Hematopoietic multipotent progenitor cell treated with erythropoietin and hydrocortisone succinate and interleukin-3 and kit ligand, for 4 days (in vitro differentiated cells): Measurements from ENCODE around the gene CDC14A.
"Not testable (repeated sequence)": the region's sequence is repeated elsewhere in the genome, so short reads cannot be mapped to it uniquely, and the experiment has no call there.

Experiments used
- DNase-seq: peaks from one replicate; pipeline ENCODE4 v3.0.0-alpha.2; 2015

Gene CDC14A

DNA sequence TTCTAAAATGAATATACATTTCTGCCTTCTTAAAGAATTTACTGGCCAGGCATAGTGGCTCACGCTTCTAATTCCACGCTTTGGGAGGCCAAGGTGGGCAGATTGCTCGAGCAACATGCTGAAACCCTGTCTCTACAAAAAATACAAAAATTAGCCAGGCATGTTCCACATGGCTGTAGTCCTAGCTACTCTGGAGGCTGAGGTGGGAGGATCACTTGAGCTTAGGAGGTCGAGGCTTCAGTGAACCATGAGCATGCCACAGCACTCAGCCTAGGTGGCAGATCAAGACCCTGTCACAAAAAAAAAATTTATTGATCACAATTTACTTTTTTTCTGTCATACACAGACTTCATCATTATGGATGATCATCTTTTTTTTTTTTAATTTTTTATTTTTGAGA is 11.5 kb downstream of the CDC14A start:
- DNase-seq, result no peak

DNA sequence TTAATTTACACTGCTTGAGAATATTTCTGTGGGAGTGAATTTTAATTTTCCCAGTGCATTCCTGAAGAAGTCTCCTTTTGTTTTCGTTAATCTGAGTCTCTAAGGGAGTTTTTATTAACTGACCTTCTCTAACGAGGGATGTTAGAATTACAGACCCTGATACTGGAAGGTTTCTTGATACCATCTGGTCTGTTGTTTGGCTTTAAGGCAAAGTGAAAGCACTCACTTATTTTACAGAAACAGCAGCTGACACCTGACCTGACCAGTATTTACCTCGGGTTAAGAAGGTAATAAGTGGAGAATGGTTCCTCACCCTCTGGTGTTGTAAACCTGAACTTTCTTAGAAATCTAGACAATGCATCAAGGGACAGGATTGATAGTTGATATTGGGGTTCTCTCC is 12.4 kb downstream of the CDC14A start:
- no peak for DNase-seq

DNA sequence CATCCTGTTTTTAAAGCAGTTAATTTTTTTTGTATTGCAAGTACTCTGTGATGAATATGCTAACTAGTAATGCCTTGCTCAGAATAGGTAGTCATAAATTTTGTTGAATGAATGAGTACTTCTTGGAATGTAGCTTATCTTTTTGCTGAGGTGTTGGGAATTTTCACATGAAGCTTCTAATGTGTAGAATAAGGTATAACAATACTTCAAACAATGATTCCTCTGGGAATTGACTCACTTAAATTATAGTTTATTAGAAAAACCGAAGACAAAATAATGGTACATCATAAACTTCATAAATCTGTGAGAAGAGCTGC is 13.9 kb downstream of the CDC14A start:
- no peak for DNase-seq

DNA sequence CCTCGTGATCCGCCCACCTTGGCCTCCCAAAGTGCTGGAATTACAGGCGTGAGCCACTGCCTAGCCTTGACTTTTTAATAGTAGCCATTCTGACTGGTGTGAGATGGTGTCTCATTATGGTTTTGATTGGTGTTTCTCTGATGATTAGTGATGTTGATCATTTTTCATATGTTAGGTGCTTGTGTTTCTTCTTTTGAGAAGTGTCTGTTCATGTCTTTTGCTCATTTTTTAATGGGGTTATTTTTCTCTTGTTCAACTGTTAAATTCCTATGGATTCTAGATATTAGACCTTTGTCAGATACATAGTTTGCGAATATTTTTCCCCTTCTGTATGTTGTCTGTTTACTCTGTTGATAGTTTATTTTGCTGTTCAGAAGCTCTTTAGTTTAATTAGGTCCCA is 17.0 kb downstream of the CDC14A start:
- DNase-seq, result not testable (repeated sequence)

DNA sequence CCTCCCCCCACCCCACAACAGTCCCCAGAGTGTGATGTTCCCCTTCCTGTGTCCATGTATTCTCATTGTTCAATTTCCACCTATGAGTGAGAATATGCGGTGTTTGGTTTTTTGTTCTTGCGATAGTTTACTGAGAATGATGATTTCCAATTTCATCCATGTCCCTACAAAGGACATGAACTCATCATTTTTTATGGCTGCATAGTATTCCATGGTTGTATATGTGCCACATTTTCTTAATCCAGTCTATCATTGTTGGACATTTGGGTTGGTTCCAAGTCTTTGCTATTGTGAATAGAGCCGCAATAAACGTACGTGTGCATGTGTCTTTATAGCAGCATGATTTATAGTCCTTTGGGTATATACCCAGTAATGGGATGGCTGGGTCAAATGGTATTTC is 21.6 kb downstream of the CDC14A start:
- not testable (repeated sequence) for DNase-seq

DNA sequence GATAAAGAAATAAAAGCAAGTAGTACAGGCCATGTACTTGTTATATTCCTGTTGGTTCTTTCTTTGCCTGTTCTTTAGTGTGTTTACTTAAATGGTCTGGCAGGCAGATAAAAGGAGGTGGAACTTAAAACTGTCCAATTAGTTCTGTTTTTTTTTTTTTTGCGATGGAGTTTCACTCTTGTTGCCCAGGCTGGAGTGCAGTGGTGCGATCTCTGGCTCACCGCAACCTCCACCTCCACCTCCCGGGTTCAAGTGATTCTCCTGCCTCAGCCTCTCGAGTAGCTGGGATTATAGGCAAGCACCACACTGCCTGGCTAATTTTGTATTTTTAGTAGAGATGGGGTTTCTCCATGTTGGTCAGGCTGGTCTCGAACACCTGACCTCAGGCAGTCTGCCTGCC is 24.6 kb downstream of the CDC14A start:
- not testable (repeated sequence) for DNase-seq

DNA sequence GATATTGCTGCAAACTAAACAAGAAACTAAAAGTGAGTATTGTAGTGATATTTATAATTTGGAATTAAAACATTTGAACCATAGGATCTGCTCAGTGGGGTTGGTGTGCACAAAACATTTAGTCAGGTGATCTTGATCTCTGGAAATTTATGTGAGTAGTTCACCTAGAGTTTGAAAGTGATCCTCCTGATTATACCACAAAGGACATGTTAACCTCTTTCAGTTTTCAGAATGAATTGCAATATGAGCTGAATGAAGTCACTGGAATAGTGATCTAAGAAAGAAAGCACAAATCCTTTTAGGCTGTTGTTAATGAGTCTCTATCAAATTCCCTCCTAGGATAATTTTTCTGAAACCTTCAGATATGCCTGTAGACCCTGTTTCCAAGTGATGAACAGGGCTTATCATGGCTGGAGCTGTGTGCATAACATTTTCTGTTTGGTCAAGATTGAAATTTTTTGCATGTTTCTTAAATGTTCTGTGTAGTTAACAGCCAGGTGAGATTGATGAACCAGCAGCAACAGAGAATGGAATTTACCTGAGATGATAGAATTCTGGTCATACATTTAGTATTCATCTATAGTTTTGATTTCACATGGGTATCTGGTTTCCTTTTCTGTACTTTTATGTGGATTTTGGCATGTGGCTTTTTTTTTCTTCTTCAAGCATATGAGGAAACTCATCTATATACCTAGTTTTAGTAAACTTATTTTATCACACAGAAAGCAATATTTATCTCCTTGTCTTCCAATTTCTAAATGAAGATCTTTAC is 25.5 kb downstream of the CDC14A start:
- no peak for DNase-seq

DNA sequence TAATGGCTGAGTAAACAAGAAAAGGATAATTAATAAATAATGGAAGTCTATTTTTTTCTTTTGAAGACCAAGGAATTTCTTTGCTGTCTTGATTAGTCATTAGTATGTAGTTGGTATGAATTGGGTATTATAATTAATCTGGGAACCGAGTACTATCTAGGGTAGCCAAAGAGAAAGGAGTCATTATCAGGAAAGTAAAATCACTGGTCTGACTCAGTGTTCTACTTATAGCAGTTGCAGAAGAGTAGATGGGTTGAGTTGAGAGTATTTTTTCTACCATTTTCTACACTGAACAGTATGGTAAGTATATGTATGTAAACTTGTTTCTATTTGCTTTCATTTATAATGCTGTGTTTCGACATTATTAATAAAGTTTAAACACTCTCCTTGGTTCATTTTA is 26.6 kb downstream of the CDC14A start:
- DNase-seq, result no peak

DNA sequence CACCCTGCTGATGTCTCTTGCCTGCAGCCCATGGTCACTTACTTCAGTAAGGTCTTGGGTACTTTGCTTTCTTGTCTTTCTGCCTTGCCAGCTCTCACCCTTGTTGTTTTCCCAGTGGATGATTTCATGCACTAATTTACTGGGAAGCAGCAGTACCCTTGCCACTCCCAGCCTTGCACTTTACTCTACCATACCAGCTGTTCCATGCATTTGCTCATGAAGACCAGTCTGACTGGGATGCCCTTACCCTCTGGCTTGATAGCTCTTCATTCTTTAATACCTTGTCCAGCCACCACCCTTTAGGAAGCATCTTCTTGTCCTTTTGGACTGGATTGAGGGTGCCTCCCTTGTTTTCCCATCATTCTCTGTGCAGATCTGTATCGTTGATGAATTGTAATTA is 28.3 kb downstream of the CDC14A start:
- DNase-seq, result no peak

DNA sequence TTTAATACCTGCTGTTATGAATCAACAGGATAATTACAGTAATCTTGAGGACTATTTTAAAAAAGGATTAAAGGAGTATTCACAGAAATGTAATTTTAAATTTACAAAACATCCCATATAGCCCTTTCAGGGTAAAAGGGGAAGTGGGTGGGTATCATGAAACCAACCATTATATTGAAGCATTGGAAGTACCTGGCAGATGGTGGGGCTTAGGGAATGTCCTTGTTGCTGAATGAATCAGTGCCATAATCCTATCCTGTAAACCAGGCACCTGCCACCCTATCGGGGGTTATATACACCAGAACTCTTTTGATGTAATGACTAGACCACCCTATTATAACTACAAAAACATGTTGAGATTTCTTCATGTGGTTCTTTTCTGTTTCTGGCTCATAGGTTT is 30.4 kb downstream of the CDC14A start:
- DNase-seq, result no peak

DNA sequence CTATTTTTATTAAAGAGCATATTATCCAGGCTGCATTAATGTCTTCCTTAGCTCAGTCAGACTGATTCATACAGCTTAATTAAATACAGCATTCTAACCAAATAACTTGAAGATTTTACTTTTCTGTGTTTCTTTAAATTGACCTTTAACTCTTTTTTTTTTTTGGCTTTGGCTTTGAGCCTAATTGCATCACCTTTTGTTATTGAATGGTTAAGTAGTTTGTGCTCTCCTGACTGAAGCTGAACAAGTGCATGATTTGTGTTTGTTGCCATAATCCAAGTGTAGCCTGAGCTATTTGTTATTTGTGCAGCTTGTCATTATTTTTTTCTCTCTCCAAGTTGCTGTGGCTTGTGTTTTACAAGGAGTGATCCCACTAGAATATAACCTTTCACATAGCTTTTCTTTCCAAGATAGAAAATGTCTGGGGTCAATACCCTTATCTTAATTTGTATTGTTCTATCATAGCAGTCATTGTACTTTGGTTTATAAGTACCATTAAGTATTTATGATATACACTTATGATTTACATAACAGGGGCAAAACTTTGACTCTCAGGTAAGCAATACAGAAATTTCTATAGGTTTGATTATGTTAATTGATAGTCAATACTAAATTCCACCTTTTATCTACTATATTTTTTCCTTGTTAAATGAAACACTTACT is 31.6 kb downstream of the CDC14A start:
- no peak for DNase-seq

DNA sequence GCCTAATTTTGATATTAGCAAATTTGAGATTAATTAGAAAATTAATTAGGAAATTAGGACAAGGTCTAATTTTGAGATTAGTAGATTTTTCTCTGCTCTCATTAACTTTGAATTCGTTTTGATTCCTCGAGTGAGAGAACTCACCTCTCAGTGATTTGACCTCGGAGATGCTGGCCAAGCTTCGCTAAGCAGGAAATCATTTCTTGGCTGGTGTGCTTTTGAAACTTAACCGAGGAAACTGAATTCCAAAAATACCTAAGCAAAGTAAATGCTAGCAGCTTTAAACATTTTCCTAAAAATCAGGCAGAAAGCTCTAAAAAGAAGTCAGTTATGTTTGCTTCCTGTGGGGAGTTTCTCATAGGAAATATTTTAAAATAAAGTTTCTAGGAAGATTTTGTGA is 34.9 kb downstream of the CDC14A start:
- no peak for DNase-seq

DNA sequence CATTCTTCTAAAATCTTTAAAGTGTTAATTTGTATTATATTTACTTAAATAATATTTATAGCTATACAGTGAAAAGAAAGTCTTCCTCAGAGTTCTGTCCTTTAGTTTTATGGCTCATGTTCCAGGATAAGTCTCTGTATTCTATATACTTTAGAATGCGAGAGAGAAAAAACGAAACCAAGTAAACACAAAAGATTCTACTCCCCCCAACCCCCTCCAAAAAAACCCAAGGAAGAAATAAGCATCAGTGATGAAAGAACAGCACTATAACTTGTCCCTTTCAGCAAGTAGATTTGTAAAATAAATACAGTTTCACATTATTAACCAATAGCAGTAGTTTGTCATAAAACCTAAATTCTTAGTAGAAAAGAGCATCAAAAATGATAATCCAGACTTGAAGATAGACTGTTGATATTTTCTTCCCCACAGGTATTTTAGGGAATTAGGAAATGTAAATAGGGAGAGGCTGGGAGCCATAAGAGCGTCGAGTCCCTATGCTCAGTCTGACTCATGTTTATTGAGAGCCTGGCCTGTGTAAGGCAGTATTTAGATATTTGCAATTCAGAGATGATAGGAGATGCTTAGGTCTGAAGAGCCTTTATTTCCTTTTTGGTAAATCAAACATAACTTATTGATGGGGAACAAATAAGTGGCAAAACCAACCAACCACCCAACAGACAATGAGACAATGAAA is 35.5 kb downstream of the CDC14A start:
- no peak for DNase-seq

DNA sequence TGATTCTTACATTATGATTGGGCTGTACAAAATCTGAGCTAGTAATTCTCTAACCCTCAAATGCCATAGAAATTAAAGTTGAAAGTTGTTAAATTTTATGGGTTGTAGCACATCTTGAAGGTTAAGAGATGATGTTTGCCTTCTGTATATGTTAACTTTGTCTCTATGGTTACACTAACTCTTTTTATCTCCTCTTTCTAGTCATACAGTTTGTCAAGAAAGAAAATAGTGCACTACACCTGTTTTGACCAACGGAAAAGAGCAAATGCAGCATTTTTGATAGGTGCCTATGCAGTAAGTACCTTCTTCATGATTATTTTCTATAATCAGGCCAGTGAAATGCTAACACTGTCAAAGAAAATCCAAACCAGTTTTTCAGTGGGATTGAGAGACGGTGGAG is 38.2 kb downstream of the CDC14A start:
- DNase-seq, result no peak

DNA sequence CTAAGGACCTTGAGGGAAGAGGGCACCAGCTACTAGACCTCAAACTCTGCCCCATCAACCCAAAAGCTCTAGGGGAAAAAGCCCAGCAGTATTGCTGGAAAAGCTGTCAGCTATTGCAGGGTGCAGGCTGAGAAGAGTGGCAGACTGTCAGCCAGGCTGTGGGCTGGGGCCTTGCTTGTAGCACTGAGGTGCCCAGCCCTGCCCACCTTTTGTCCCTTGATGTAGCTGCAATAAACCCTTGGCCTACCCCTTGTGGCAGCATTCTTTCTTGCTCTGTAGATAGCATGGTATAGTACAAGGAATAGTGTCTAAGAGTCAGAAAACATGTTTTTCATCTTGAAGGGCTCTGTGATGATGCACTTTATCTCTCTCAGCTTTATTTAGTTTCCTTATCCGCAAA is 39.4 kb downstream of the CDC14A start:
- peak; percentile 44 for DNase-seq

DNA sequence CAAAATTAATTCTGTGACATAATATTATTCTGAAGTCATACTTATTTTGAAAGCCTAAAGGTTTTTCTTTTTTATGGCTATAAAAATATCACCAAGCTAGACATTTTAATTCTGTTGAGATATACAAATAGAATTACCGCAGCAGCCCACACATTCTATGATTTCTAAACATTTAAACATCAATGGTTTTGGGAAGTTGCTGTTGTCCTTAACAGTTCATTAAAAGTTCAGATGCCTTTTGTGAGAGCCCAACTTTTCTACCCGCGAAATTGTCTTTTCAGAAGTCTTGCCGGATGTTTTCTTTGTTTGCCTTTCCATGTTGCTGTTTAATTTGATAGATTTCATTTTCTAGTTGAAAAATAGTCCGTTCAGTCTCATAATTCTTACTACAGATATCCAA is 40.5 kb downstream of the CDC14A start:
- no peak for DNase-seq

DNA sequence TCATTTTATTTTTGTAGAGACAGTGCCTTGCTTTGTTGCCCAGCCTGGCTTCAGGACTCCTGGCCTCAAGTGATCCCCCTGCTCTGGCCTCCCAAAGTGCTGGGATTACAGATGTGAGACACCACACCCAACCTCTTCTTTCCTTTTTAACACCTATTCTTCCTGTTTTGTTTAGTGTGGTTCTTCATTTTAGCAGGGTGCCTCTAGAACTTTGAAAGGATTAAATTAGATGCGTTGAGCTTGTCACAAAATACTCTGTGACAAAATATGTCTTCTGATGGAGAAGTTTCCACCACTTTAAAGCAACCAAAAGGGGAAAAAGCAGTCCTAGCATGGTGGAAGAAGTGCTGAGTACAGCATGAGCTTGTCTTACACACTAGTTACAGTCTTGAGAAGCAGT is 42.0 kb downstream of the CDC14A start:
- no peak for DNase-seq

DNA sequence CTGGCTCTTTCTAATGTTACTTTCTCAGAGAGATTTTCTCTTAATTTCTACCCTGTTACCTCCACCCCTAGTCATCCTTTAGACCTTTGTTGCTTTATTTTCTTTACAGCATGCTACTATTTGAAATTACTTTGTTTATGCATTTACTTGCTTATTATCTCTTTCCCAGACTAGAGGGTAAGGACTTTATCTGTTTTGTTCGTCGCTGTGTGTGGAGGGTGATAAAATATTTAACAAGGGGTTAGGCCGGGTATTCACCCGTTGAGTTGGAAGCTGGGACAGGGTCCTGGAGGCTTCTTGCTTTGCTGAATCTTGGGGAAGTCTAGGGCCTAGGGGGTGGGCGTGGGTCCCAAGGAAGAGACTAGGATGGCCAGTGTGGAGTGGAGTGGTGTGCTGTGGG is 43.6 kb downstream of the CDC14A start:
- peak; percentile 37 for DNase-seq

DNA sequence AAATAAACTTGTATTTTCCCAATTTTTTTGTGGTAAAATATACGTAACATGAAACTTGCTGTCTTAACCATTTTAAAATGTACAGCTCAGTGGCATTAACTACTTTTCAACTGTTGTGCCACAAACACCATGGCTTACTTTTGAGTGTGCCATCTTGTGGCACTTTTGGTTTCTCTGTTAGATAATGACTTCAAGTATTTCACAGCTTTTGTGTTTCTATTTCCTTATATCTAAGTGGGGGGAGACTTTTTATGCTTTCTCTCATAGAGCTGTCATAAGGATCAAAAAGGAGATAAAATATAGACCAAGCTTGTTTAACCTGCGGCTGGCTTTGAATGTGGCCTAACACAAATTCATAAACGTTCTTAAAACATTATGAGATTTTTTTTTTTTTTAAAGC is 44.3 kb downstream of the CDC14A start:
- peak; percentile 56 for DNase-seq

DNA sequence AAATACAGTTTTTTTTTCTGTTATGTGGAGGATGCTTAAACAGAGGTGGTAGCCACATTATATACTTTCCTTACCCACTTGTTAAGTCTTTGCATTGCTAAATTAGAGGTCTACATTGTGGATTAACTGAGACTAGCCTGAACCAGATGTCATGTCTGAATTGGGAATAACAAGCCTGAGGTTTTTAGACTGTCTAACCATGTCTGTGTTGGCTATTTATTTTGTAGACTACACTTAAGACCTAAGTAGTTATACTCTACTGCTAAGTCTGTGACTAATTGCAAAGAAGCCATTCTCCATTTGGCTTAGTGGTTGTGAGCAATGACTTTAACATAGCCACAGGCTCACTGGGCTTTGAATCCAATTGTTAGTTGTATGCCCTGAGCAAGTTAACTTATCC is 45.4 kb downstream of the CDC14A start:
- DNase-seq, result no peak

DNA sequence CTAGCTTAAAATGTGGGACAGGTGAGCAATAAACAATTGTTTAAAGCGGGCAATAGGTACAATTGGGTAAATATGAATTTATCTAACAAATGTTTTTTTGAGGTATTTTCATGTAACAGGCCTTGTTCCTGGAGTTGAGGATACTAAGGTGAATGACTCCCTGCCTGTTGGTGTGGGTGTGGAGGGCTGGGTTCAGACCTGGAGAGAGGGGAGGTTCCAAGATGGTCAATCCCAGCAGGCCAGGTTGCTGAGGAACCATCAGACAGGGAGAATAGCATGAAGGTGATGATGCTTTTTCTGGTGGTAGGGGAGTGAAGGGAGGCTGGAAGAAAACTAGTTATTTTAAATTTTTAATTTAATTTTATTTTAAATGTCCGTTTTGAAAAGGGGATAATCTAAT is 46.3 kb downstream of the CDC14A start:
- DNase-seq, result no peak

DNA sequence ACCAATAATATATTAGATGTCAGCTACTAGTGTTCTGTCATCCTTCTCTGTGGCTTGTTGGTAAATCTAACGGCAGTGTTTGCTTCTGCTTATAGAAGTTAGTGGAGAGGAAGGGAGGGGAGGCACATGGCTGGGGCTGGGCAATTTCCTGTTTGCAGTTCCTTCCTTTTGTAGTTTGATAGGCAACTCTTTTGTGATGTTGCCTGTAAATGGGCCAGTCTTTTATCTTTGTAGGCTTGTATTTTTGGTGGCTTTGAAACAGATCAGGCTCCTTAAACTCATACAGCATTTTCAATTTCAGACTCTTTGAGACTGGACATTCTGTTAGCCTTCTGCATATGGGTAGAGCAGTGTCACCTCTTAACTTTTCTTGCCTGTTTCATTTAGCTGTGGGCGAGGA is 48.1 kb downstream of the CDC14A start:
- DNase-seq, result peak; percentile 95

DNA sequence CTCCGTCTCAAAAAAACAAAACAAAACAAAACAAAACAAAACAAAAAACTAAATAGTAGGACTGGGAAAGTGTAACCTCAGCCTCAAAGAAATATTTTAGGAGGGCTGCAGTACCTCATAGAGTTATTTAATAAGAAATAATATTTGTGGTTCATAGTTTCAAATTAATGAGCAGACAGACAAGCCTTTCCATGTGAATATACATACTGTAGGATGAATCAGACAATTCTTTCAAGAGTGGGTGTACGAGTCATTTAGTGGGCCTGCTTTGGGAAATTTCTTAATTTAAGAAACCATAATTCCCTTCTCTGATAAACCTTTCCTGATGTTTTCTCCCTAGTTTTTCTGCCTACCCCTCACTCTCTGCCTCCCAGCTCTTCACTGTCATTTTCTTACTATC is 52.5 kb downstream of the CDC14A start:
- no peak for DNase-seq

DNA sequence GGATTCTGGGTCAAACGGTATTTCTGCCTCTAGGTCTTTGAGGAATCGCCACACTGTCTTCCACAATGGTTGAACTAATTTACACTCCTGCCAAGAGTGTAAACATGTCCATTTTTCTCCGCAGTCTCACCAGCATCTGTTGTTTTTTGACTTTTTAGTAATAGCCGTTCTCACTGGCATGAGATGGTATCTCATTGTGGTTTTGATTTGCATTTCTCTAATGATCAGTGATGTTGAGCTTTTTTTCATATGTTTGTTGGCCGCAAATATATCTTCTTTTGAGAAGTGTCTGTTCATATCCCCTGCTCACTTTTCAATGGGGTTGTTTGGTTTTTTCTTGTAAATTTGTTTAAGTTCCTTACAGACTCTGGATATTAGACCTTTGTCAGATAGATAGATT is 53.6 kb downstream of the CDC14A start:
- not testable (repeated sequence) for DNase-seq
